Measurements from ENCODE around the gene TAF3. TPM values are rescaled to one million over a fixed set of nuclear protein-coding genes. Genes with fewer than 3 reads are reported as not detected.

Gene TAF3
- total and polyA plus RNA-seq, 2 donors (not counting 1 experiment from before 2014, with no cell fraction given) = 7.0 to 20.1 TPM

- Histone ChIP-seq H3K4me3 (ENCODE audit: control extremely low read depth in 1 of 5, extremely low read depth in 1 of 5, insufficient read depth in 1 of 5, low read depth in 2 of 5, low read length in 4 of 5) (no peak overlapping the region), H3K4me1 (ENCODE audit: control insufficient read depth in 2 of 2, insufficient read depth in 2 of 2, low read length in 2 of 2) (peaks cover 0 to 4% of the 10 kb centered on the region in 2 donors), H3K27ac (ENCODE audit: low read length in 2 of 2) (no peak overlapping the region), H3K36me3 (replicated peaks in 1 of 2; ENCODE audit: control extremely low read depth in 1 of 2, control insufficient read depth in 1 of 2, extremely low read depth in 1 of 2, insufficient read depth in 2 of 2, low read length in 1 of 2) (no peaks in the 10 kb centered on the region), H3K27me3 (replicated peaks in 1 of 4; ENCODE audit: control extremely low read depth in 1 of 4, control insufficient read depth in 3 of 4, insufficient read depth in 4 of 4, low read length in 3 of 4) (no peaks in the 10 kb centered on the region), H4K20me1 (ENCODE audit: control insufficient read depth, insufficient read depth, low read length, poor library complexity, severe bottlenecking) (peaks cover 24% of the 10 kb centered on the region), H3K79me2 (ENCODE audit: control insufficient read depth, insufficient read depth, low read length) (peaks cover 17% of the 10 kb centered on the region), H2AFZ (ENCODE audit: insufficient read depth, low read depth, low read length, poor library complexity, severe bottlenecking) (no peak overlapping the region), H3K9ac (ENCODE audit: low read length) (peak overlapping the region; percentile 24), H3K9me3 (ENCODE audit: control extremely low read depth in 1 of 3, control insufficient read depth in 2 of 3, insufficient read depth in 1 of 3, low read length in 2 of 3) (no peaks in the 10 kb centered on the region), H3K4me2 (replicated peaks; ENCODE audit: low read depth, low read length, poor library complexity, severe bottlenecking) (peak overlapping the region; percentile 62)
- DNase-seq (peak; percentile 40), ATAC-seq (ENCODE audit: low read depth) (no peak)
- Mint-ChIP-seq H3K9me3 (ENCODE audit: insufficient read depth) (no peaks in the 10 kb centered on the region), H3K27ac (no peak overlapping the region), H3K27me3 (no peaks in the 10 kb centered on the region), H3K4me1 (peaks cover 17% of the 10 kb centered on the region), H3K4me3 (peak overlapping the region; percentile 42)
- no CpG with 5 or more reads among the region's 5 CpGs for WGBS (ENCODE audit: insufficient coverage)
- ChIA-PET POLR2A (no interaction called here), CTCF (interaction anchor here (2.2 kb wide), 1 partner anchor 1337 kb away, joined by 23 read pairs; no protein-coding TSS in a partner anchor)
- intact Hi-C loops (cut with micrococcal nuclease) = loop anchor here (2.0 kb wide), 1 partner anchor 1429 kb away; no protein-coding TSS in a partner anchor
- peak; percentile 94 for TF ChIP-seq CTCF (IDR thresholded peaks at IDR 0.05)
- TF ChIP-seq EZH2 (IDR thresholded peaks at IDR 0.05; ENCODE audit: borderline replicate concordance, insufficient read depth, low read depth, low read length, poor library complexity, severe bottlenecking) = no peak
Observed at GRCh38 chr10:7872041-7872442, 53.7 kb downstream of the TAF3 start.

GRCh38 chr10:7874864-7875263 lies 56.6 kb downstream of the TAF3 start:
- no peak overlapping the region for H3K4me2 ChIP-seq (replicated peaks; ENCODE audit: low read depth, low read length, poor library complexity, severe bottlenecking)
- DNase-seq = no peak
- peaks cover 37% of the 10 kb centered on the region for H3K79me2 ChIP-seq (ENCODE audit: control insufficient read depth, insufficient read depth, low read length)
- no peak overlapping the region for H2AFZ ChIP-seq (ENCODE audit: insufficient read depth, low read depth, low read length, poor library complexity, severe bottlenecking)
- H3K27me3 ChIP-seq (replicated peaks in 1 of 4; ENCODE audit: control extremely low read depth in 1 of 4, control insufficient read depth in 3 of 4, insufficient read depth in 4 of 4, low read length in 3 of 4) = no peaks in the 10 kb centered on the region
- no peaks in the 10 kb centered on the region for H3K27me3 Mint-ChIP-seq
- H3K9me3 ChIP-seq (ENCODE audit: control extremely low read depth in 1 of 3, control insufficient read depth in 2 of 3, insufficient read depth in 1 of 3, low read length in 2 of 3) = no peaks in the 10 kb centered on the region
- WGBS (ENCODE audit: insufficient coverage) = no CpG with 5 or more reads among the region's 2 CpGs
- intact Hi-C loops (cut with micrococcal nuclease) = no loop called here
- ChIA-PET CTCF (interaction anchor here (0.6 to 1.8 kb wide), 2 partner anchors 19 to 1334 kb away, joined by 3 to 19 read pairs; no protein-coding TSS in a partner anchor), POLR2A (no interaction called here)
- no peak overlapping the region for H3K27ac Mint-ChIP-seq
- peaks cover 0 to 4% of the 10 kb centered on the region in 2 donors for H3K4me1 ChIP-seq (ENCODE audit: control insufficient read depth in 2 of 2, insufficient read depth in 2 of 2, low read length in 2 of 2)
- no peaks in the 10 kb centered on the region for H3K36me3 ChIP-seq (replicated peaks in 1 of 2; ENCODE audit: control extremely low read depth in 1 of 2, control insufficient read depth in 1 of 2, extremely low read depth in 1 of 2, insufficient read depth in 2 of 2, low read length in 1 of 2)
- H3K9me3 Mint-ChIP-seq (ENCODE audit: insufficient read depth) = no peaks in the 10 kb centered on the region
- peaks cover 27% of the 10 kb centered on the region for H4K20me1 ChIP-seq (ENCODE audit: control insufficient read depth, insufficient read depth, low read length, poor library complexity, severe bottlenecking)
- no peak overlapping the region for H3K4me3 Mint-ChIP-seq
- TF ChIP-seq EZH2 (IDR thresholded peaks at IDR 0.05; ENCODE audit: borderline replicate concordance, insufficient read depth, low read depth, low read length, poor library complexity, severe bottlenecking) = no peak
- no peak for TF ChIP-seq CTCF (IDR thresholded peaks at IDR 0.05)
- H3K9ac ChIP-seq (ENCODE audit: low read length) = no peak overlapping the region
- ATAC-seq (ENCODE audit: low read depth) = no peak
- no peak overlapping the region for H3K27ac ChIP-seq (ENCODE audit: low read length in 2 of 2)
- H3K4me1 Mint-ChIP-seq = peaks cover 3% of the 10 kb centered on the region
- no peak overlapping the region for H3K4me3 ChIP-seq (ENCODE audit: control extremely low read depth in 1 of 5, extremely low read depth in 1 of 5, insufficient read depth in 1 of 5, low read depth in 2 of 5, low read length in 4 of 5)
